HG02798 (cell line): Measurements from ENCODE around the gene MB21D2.
A peak's percentile ranks its signal among the peaks of the same experiment; 100 is the strongest.

Experiments
- ATAC-seq: cut with Tn5 transposase; IDR thresholded peaks from one replicate; pipeline ENCODE4 v1.9.1; 2021; ENCODE audit warnings: mild to moderate bottlenecking; ENCODE audit not compliant: unreplicated experiment, poor library complexity

Gene MB21D2

GRCh38 chr3:192840143-192840836 lies 77.4 kb downstream of the MB21D2 start:
- peak; percentile 37 for ATAC-seq

DNA sequence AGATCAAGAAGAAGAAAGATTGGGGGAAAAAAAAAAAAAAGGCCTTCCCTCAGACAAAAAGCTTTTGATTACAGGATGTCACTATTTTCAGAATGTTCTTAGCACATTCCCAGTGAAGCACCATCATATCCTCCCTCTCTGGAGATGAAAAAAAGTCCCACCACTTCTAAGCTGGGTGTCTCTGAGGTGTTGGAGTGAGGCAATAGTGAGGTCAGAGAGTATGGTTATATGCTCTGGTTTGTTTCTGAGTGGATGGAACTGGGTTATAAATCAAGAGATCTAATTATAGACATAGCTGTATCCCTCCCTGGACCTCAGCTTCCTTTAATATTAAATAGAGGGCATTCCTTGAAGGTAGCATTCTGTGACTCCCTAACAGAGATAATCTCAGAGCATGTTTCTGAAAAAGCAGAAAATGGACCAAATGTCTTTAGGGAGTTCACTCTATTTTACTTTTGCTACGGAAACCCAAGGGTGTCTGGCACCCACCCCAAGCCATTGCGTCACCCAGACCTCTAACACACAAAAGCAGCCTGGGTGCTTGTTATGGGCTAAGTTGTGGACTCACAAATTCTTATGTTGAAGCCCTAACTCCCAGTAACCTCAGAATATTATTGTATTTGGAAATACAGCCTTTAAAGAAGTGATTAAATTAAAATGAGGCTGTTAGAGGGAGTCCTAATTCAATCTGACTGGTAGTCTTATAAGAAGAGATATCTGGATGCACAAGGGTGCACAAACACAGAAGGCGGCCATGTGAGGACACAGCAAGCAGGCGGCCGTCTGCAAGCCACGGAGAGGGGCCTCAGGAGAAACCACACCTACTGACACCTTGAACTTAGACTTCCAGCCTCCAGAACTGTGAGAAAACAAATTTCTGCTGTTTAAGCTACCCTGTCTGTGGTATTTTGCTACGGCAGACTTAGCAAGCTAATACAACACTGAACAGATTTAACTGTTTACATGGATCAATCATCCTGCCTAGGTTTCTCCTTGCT lies 81.5 kb downstream of the MB21D2 start:
- no peak for ATAC-seq

GRCh38 chr3:192834428-192834827 lies 83.2 kb downstream of the MB21D2 start:
- ATAC-seq = no peak

GRCh38 chr3:192833177-192833890 lies 84.3 kb downstream of the MB21D2 start:
- ATAC-seq = no peak

DNA sequence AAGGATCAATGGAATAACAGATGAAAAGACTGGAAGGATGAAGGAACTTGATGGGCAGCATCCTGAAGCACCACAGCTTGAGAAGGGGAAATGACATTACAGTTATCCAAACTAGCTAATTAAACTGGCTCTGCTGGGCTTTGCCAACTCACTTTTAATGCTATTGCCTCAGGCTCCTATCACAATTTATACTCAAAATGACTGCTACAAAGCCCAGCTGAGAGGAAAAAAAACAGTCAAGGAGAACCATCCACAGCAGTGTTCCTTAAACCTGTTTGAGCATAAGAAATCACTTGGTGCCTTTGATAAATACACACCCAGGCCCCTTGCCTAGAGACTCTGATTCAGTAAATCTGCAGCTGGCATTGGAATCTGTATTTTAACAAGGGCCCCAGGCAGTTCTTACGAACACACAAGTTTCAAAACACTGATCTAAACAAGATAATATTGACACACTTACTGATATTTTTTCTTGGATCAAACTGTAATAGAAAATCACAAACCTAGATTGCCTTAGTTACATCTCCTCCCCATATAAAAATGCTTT lies 85.8 kb downstream of the MB21D2 start:
- no peak for ATAC-seq

- ATAC-seq = peak; percentile 52
Observed at GRCh38 chr3:192831111-192831644, 86.5 kb downstream of the MB21D2 start.

GRCh38 chr3:192830291-192831110 lies 87.2 kb downstream of the MB21D2 start:
- peak; percentile 79 for ATAC-seq

GRCh38 chr3:192827863-192828594 lies 89.6 kb downstream of the MB21D2 start:
- no peak for ATAC-seq

DNA sequence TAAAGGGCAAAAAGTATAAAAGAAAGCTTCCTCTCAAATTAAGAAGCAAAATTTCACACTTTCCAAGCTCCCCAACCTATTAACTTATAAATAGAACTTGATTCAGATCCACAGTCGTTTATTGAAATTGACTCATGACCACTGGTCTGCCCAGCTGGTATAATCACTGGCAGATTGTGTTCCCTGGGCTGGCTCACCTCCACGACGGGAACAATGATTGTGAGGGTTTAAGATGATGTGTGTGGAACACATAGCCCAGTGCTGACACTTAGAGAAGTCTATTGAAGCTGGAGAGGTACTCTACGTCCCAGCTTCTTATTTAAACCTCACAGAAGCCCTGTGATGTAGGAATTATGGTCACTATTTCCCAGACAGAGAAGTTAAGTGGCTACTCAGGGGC lies 90.4 kb downstream of the MB21D2 start:
- ATAC-seq = no peak

DNA sequence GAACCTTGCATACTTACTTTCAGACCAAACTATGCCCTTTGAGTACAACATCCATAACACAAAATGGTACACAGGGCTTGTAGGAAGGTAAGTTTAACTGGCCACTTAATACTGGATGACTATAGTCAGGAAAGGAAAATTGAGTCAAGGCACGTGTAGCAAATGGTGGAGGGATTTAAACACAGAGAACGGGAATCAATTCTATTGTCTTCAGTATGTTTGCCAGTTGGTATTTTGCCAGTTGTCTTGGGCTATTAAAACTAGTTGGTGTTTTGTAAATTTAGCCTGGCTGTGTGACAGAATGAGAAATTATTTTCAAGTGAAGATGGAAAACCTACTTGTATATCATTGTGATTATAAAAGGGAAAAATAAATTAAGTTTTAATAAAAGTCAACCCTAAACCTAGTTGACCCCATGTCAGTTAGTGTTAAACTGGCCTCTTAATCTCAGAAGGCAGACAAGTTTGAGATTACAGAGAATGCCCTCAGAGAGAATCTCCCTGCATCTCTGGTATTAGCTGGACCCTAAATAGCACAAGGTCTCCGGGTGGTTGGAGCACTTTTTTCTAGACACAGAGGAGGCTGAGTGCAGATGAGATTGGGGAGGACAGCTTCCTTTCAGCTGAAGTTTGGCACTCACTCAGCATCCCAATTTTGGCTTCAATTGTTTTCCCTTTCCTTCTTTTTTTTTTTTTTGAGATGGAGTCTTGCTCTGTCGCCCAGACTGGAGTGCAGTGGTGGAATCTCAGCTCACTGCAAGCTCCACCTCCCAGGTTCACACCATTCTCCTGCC lies 91.2 kb downstream of the MB21D2 start:
- no peak for ATAC-seq

DNA sequence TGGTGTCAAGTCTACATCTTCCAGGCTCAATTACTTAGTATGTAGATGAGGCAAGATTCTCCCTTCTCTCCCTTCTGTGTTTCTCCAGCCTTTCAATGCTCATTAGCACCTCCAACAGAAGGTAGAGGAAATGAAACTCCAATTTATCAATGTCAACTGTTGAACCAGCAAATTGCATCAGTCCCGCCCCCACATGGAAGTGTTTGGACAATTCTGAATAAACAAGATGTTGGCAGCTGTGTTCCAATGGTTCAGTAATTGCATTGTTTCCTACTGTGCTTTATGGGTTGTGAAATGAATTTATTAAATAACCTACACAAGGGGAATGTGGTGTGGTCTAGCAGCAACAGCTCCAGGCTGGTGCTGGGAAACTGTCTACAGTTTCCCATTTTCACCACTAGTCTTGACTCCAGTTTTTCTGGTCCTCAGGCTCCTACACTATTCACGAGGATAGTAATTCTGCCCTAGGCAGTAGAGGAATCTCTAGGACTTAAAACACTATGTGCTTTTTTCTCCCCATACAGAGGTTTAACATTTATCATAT lies 91.9 kb downstream of the MB21D2 start:
- peak; percentile 44 for ATAC-seq

GRCh38 chr3:192825216-192825615 lies 92.4 kb downstream of the MB21D2 start:
- no peak for ATAC-seq

DNA sequence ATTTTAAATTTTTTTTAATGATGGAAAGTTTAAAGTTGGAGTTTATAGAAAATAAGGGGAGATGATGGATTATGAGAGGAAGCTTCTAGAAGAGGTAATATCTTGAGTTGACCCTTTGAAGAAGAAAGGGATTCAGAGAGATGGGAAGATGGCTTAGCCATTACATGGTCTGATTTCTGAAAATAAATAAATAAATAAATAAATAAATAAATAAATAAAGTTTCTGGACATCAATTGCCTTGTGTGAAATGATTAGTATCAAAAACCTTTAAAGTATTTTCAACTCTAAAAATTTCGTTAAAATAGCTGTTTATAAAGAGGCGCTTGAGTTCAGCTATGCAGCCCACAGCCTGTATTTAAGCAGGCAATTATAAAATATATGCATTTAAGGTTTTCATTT lies 93.3 kb downstream of the MB21D2 start:
- no peak for ATAC-seq

- ATAC-seq = no peak
Observed at GRCh38 chr3:192821161-192821560, 96.5 kb downstream of the MB21D2 start.

GRCh38 chr3:192820161-192820560 lies 97.5 kb downstream of the MB21D2 start:
- no peak for ATAC-seq

GRCh38 chr3:192819001-192819569 lies 98.6 kb downstream of the MB21D2 start:
- ATAC-seq = peak; percentile 76

- no peak for ATAC-seq
Observed at GRCh38 chr3:192818126-192818525, 99.5 kb downstream of the MB21D2 start.
